Stomach smooth muscle (tissue), 2 donors: ENCODE results near the gene PSMC3IP.

Source experiments
- H3K27ac ChIP-seq: one replicate; pipeline ENCODE4 v1.7.0; 2013; ENCODE audit warnings: mild to moderate bottlenecking, low read length, inconsistent platforms
- H3K27me3 ChIP-seq, 2 donors: one replicate each; pipeline ENCODE4 v1.7.0; 2013; ENCODE audit warnings: low read length in 2 of 2; ENCODE audit not compliant: insufficient read depth in 2 of 2, control insufficient read depth in 1 of 2
- H3K36me3 ChIP-seq, 2 donors: one replicate each; pipeline ENCODE4 v1.7.0; 2013; ENCODE audit warnings: low read length in 2 of 2; ENCODE audit not compliant: control insufficient read depth in 2 of 2, insufficient read depth in 2 of 2
- H3K4me1 ChIP-seq: one replicate; pipeline ENCODE4 v1.7.0; 2013; ENCODE audit warnings: low read length; ENCODE audit not compliant: control insufficient read depth, insufficient read depth
- H3K4me3 ChIP-seq, 2 donors: one replicate each; pipeline ENCODE4 v1.7.0; 2013; ENCODE audit warnings: low read length in 2 of 2
- H3K9ac ChIP-seq, 2 donors: one replicate each; pipeline ENCODE4 v1.7.0; 2013; ENCODE audit warnings: low read length in 2 of 2, mild to moderate bottlenecking in 1 of 2
- H3K9me3 ChIP-seq, 2 donors: one replicate each; pipeline ENCODE4 v1.7.0; 2013; ENCODE audit warnings: low read length in 2 of 2; ENCODE audit not compliant: control insufficient read depth in 2 of 2
- donor health status: healthy.
- donor health status: Pancreatic carcinoma.

PSMC3IP gene

GRCh38 chr17:42609182-42609813 is 31.8 kb upstream of the PSMC3IP start, which contains the start of the genes RETREG3 and TUBG1:
RETREG3 (minus strand) TSS chr17:42609374; CDS start chr17:42609324, 50 bp downstream.
TUBG1 (plus strand) TSS chr17:42609683; CDS start chr17:42609738, 55 bp downstream.
- H3K4me1 ChIP-seq, result peaks cover 24% of the 10 kb centered on the region
- peak within 1 kb of the TSS; percentile 98 for H3K4me3 ChIP-seq
- peak within 1 kb of the TSS; percentile 94 to 96 for H3K9ac ChIP-seq
- peaks cover 15 to 19% of the 10 kb centered on the region in 2 donors for H3K36me3 ChIP-seq
- H3K27me3 ChIP-seq, result no peaks in the 10 kb centered on the region
- peak within 1 kb of the TSS; percentile 88 for H3K27ac ChIP-seq
- H3K9me3 ChIP-seq, result no peaks in the 10 kb centered on the region

- peaks cover 11 to 15% of the 10 kb centered on the region in 2 donors for H3K36me3 ChIP-seq
- H3K27ac ChIP-seq, result peak overlapping the region; percentile 88
- H3K4me3 ChIP-seq, result peak overlapping the region; percentile 98
- no peaks in the 10 kb centered on the region for H3K9me3 ChIP-seq
- peak overlapping the region; percentile 94 to 96 for H3K9ac ChIP-seq
- no peaks in the 10 kb centered on the region for H3K27me3 ChIP-seq
- H3K4me1 ChIP-seq, result peaks cover 28% of the 10 kb centered on the region
Measured at GRCh38 chr17:42608305-42609181, 31.0 kb upstream of the PSMC3IP start.

- peaks cover 9 to 11% of the 10 kb centered on the region in 2 donors for H3K36me3 ChIP-seq
- no peaks in the 10 kb centered on the region for H3K27me3 ChIP-seq
- H3K9me3 ChIP-seq, result no peaks in the 10 kb centered on the region
- peak overlapping the region; percentile 98 for H3K4me3 ChIP-seq
- no peak overlapping the region for H3K27ac ChIP-seq
- H3K4me1 ChIP-seq, result peaks cover 28% of the 10 kb centered on the region
- H3K9ac ChIP-seq, result peak overlapping the region; percentile 94 to 96
Measured at GRCh38 chr17:42607769-42608168, 30.2 kb upstream of the PSMC3IP start.

DNA sequence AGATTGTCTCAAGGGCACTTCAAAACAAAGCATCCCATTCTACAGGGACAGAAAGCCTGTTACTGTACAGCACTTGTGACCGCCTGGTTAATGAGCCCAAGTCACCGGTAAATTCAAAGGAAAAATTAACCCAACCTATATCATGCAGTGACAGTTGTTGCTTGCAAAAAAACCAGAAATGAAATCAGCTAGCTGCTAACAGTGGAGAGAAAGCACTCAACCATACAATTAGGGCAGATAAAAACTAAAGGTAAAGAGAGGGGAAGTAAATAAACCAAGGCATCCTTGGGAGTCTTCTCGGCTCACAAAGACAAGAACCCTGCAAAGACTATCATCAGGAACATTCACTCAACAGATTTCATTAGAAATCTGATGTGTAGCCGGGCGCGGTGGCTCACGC is 25.8 kb upstream of the PSMC3IP start:
- H3K9ac ChIP-seq, result no peak overlapping the region
- H3K9me3 ChIP-seq, result no peaks in the 10 kb centered on the region
- H3K27ac ChIP-seq, result no peak overlapping the region
- no peaks in the 10 kb centered on the region for H3K36me3 ChIP-seq
- H3K4me1 ChIP-seq, result peaks cover 18% of the 10 kb centered on the region
- H3K4me3 ChIP-seq, result no peak overlapping the region
- no peaks in the 10 kb centered on the region for H3K27me3 ChIP-seq

- H3K4me3 ChIP-seq, result no peak overlapping the region
- H3K27me3 ChIP-seq, result no peaks in the 10 kb centered on the region
- H3K4me1 ChIP-seq, result peaks cover under 1% of the 10 kb centered on the region
- no peaks in the 10 kb centered on the region for H3K36me3 ChIP-seq
- H3K9ac ChIP-seq, result peak overlapping the region in 1 of 2 donors; percentile 26
- no peaks in the 10 kb centered on the region for H3K9me3 ChIP-seq
- no peak overlapping the region for H3K27ac ChIP-seq
Measured at GRCh38 chr17:42598905-42599304, 21.4 kb upstream of the PSMC3IP start.

DNA sequence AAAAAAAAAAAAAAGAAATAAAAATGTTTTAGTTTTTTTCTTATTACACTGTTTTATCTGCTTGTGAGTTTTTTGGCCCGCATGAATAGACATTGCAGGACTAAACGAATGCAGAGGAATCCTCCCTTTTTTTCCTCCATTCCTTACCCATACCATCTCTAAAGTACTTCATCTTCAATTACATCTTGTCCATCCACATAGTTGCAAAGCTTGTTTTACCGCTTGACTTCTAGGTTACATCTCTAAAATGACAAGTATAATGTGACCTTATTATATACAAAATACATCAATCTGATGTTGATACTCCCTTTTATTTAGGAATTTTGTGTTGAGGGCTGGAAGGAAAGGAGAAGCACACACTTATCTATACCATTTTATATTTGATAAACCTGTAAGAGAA is 18.9 kb upstream of the PSMC3IP start:
- H3K4me3 ChIP-seq, result no peak overlapping the region
- no peaks in the 10 kb centered on the region for H3K36me3 ChIP-seq
- H3K4me1 ChIP-seq, result no peaks in the 10 kb centered on the region
- H3K27ac ChIP-seq, result no peak overlapping the region
- H3K27me3 ChIP-seq, result no peaks in the 10 kb centered on the region
- H3K9ac ChIP-seq, result no peak overlapping the region
- H3K9me3 ChIP-seq, result no peaks in the 10 kb centered on the region

DNA sequence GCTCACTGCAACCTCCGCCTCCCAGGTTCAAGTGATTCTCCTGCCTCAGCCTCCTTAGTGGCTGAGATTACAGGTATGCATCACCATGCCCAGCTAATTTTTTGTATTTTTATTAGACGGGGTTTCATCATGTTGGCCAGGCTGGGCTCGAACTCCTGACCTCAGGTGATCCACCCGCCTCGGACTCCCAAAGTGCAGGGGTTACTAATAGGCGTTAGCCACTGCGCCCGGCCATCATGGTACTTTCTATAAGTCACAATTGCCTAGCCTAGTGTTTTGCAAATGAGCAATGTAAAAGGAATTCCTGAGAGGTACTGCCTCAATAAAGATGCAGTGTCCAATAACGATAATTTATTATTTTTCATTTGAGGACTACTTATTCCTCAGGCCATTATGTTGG is 13.9 kb upstream of the PSMC3IP start:
- Histone ChIP-seq H3K4me3 (no peak overlapping the region), H3K27me3 (no peaks in the 10 kb centered on the region), H3K27ac (no peak overlapping the region), H3K36me3 (peaks cover 9 to 16% of the 10 kb centered on the region in 2 donors), H3K9me3 (no peaks in the 10 kb centered on the region), H3K4me1 (peaks cover 2% of the 10 kb centered on the region), H3K9ac (no peak overlapping the region)

DNA sequence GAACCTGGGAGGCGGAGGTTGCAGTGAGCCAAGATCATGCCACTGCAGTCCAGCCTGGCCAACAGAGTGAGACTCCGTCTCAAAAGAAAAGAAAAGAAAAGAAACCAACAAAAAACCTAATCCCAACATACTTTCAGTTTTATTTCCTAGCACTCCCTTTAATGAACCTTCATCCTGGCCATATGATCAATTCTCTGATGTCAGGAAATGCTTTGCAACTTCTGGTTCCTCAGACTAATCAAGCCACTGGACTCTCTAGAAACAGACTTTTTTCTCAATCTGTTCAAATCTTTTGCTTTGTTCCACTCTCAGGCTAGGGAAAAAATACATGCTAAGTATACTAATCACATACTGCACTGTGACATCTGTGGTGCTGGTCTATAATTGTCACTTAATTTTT is 13.4 kb upstream of the PSMC3IP start:
- Histone ChIP-seq H3K9ac (no peak overlapping the region), H3K4me3 (no peak overlapping the region), H3K9me3 (no peaks in the 10 kb centered on the region), H3K27me3 (no peaks in the 10 kb centered on the region), H3K36me3 (peaks cover 12 to 20% of the 10 kb centered on the region in 2 donors), H3K4me1 (peaks cover 2% of the 10 kb centered on the region), H3K27ac (no peak overlapping the region)

GRCh38 chr17:42586514-42587230 is 9.1 kb upstream of the PSMC3IP start:
- Histone ChIP-seq H3K4me1 (peaks cover 7% of the 10 kb centered on the region), H3K9me3 (no peaks in the 10 kb centered on the region), H3K9ac (no peak overlapping the region), H3K27me3 (no peaks in the 10 kb centered on the region), H3K36me3 (peaks cover 47 to 58% of the 10 kb centered on the region in 2 donors), H3K27ac (no peak overlapping the region), H3K4me3 (no peak overlapping the region)

DNA sequence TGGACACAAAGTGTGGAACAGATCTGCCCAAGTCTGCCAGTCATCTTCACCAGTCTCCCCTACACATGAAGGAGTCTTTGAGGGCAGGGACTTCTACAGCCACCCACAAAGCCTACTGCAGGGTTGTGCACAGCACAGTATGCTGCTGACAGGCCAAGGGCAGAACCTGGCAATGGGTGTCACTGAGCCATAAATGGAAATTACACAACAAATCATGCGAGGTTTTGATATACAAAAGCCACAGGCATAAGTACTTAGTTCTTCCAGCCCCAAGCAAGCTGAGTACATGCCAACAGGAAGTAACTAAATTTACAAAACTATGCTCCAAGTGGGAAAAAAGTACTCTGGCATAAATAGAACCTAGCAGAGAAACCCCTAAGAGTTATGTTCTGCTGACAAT is 7.8 kb upstream of the PSMC3IP start:
- H3K4me1 ChIP-seq, result peaks cover 7% of the 10 kb centered on the region
- H3K36me3 ChIP-seq, result peaks cover 52 to 61% of the 10 kb centered on the region in 2 donors
- H3K27ac ChIP-seq, result no peak overlapping the region
- H3K9ac ChIP-seq, result no peak overlapping the region
- no peaks in the 10 kb centered on the region for H3K27me3 ChIP-seq
- H3K9me3 ChIP-seq, result no peaks in the 10 kb centered on the region
- H3K4me3 ChIP-seq, result no peak overlapping the region
